OCI-LY7 (cell line): ENCODE measurements around the gene SCT. TPM values are rescaled to one million over a fixed set of nuclear protein-coding genes. Genes with fewer than 3 reads are reported as not detected.

Source experiments
- BruUV-seq: library from RNA; stranded (reverse); fragments of 400-500 nt; replicated peaks from 2 replicates; lab custom pipeline; 2021; lab: Mats Ljungman, UMichigan
- CTCF ChIA-PET: fragments of 300-600 bp; sonication (Branson Sonifier 250); formaldehyde crosslinking; loops from one replicate; lab custom pipeline; 2022; ENCODE audit warnings: antibody characterized with exemption; ENCODE audit not compliant: unreplicated experiment; lab: Charles Lee
- POLR2A ChIA-PET: fragments of 300-600 bp; sonication (Branson Sonifier 250); formaldehyde crosslinking; loops from one replicate; lab custom pipeline; 2022; ENCODE audit warnings: antibody characterized with exemption; lab: Charles Lee
- DNase-seq: peaks from one replicate; pipeline ENCODE4 v3.0.0-alpha.2; 2015; ENCODE audit warnings: low spot score
- H2AFZ ChIP-seq: fragments of 200-600 bp; sonication (generic), shearing (Covaris generic); 2 replicates; pipeline ENCODE4 v1.6.1; 2014; ENCODE audit warnings: mild to moderate bottlenecking, antibody characterized with exemption, low read length, moderate library complexity
- H3K27ac ChIP-seq: fragments of 200-600 bp; sonication (generic); 2 replicates; pipeline ENCODE4 v1.5.1; 2014; ENCODE audit warnings: mixed run types, low read depth, mild to moderate bottlenecking, moderate library complexity, low read length, inconsistent platforms; ENCODE audit not compliant: poor library complexity, severe bottlenecking
- H3K36me3 ChIP-seq: fragments of 200-600 bp; sonication (generic); 2 replicates; pipeline ENCODE4 v1.6.1; 2014; ENCODE audit warnings: mild to moderate bottlenecking, antibody characterized with exemption, low read length, moderate library complexity, mixed read lengths; ENCODE audit not compliant: insufficient read depth
- H3K4me1 ChIP-seq: fragments of 200-600 bp; sonication (generic); 2 replicates; pipeline ENCODE4 v1.5.1; 2014; ENCODE audit warnings: mild to moderate bottlenecking, low read length; ENCODE audit not compliant: insufficient read depth, poor library complexity, severe bottlenecking
- H3K4me2 ChIP-seq: fragments of 200-600 bp; sonication (generic); 2 replicates; pipeline ENCODE4 v1.6.1; 2014; ENCODE audit warnings: mild to moderate bottlenecking, low read length
- H3K4me3 ChIP-seq: fragments of 200-600 bp; sonication (generic); 2 replicates; pipeline ENCODE4 v1.5.1; 2014; ENCODE audit warnings: mild to moderate bottlenecking, low read depth, low read length; ENCODE audit not compliant: poor library complexity, severe bottlenecking
- H3K79me2 ChIP-seq: fragments of 200-600 bp; sonication (generic); 2 replicates; pipeline ENCODE4 v1.6.1; 2016; ENCODE audit warnings: low read depth, mild to moderate bottlenecking, low read length, moderate library complexity, mixed read lengths; ENCODE audit not compliant: insufficient read depth
- H3K9me2 ChIP-seq: fragments of 200-600 bp; sonication (generic); 2 replicates; pipeline ENCODE4 v1.6.1; 2016; ENCODE audit warnings: mild to moderate bottlenecking, low read length, mixed read lengths; ENCODE audit not compliant: insufficient read depth
- H3K9me3 ChIP-seq: fragments of 200-600 bp; sonication (generic); 2 replicates; pipeline ENCODE4 v1.6.1; 2014; ENCODE audit warnings: mild to moderate bottlenecking, mixed run types, low read length, mixed read lengths
- H4K20me1 ChIP-seq: fragments of 200-600 bp; sonication (generic); 2 replicates; pipeline ENCODE4 v1.6.1; 2014; ENCODE audit warnings: mild to moderate bottlenecking, antibody characterized with exemption, low read length, moderate library complexity, mixed read lengths; ENCODE audit not compliant: insufficient read depth
- EZH2phosphoT487 ChIP-seq: fragments of 200-600 bp; sonication (generic); IDR thresholded peaks from 2 replicates; pipeline ENCODE4 v1.6.1; 2018; ENCODE audit warnings: low read depth, borderline replicate concordance, mild to moderate bottlenecking, mixed run types, antibody characterized with exemption, low read length, moderate library complexity, mixed read lengths
- intact Hi-C: fragments of 100-400 bp; cut with micrococcal nuclease; formaldehyde crosslinking; loops from one replicate; pipeline ENCODE4 v1.10.0; 2022; ENCODE audit not compliant: unreplicated experiment
- total RNA-seq, 2 experiments: library from RNA; depleted of rRNA in 1 of 2; stranded (reverse); fragments of >200 nt in 1 of 2; shearing (Covaris generic) in 1 of 2; gene quantifications; 2 replicates each; pipeline ENCODE4 v1.2.3, GENCODE V29; 2014 to 2022
- TF ChIP-seq, protein P1 (sequence below): fragments of 200-600 bp; sonication (generic); conservative IDR thresholded peaks from 2 replicates; pipeline ENCODE4 v1.5.1; 2014; ENCODE audit warnings: mild to moderate bottlenecking, antibody characterized with exemption, low read length, moderate library complexity, mixed read lengths

The SCT gene
- total RNA-seq, 2 experiments from 2014 or later: not detected

DNA sequence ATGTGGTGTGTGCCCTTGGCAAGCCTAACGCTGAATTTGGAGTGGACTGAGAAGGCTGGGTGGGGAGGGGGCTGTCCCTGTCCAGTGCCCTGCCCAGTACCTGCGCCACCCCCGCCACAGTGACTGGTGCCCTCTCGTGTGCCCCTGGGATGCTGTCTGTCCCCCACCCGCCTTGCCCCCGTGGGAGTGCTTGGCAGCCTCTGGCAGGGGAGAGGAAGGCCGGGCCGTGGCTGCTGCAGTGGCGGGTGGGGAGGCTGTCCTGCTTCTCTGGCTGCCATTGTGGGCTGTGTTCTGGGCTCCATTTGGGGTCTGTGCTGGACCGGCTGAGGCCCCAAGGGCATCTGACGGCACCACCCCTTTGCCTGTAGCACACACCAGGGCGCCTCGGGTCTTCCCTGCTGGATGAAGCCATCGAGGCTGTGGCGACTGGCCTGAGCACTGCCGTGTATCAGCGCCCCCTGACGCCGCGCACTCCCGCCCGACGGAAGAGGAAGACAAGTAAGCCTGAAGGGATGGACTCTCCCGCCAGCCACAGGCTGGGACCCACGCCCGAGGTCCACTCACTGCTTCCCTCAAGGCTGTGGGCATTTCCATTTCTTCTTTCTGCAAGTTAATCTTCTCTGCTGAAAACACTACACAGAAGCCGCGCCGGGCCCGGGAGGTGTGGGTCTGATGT, 28.8 kb downstream of the SCT start:
- Histone ChIP-seq H2AFZ (no peak overlapping the region), H3K9me2 (no peaks in the 10 kb centered on the region), H4K20me1 (no peaks in the 10 kb centered on the region), H3K9me3 (no peaks in the 10 kb centered on the region), H3K4me3 (no peak overlapping the region), H3K27ac (no peak overlapping the region), H3K79me2 (no peaks in the 10 kb centered on the region), H3K36me3 (peaks cover 90% of the 10 kb centered on the region), H3K4me1 (no peaks in the 10 kb centered on the region), H3K4me2 (no peak overlapping the region)
- no peak for DNase-seq
- ChIA-PET POLR2A (no interaction called here), CTCF (no interaction called here)
- intact Hi-C loops: no loop called here
- BruUV-seq: no TSS peak
- TF ChIP-seq EZH2phosphoT487: no peak
- TF ChIP-seq, protein P1, sequence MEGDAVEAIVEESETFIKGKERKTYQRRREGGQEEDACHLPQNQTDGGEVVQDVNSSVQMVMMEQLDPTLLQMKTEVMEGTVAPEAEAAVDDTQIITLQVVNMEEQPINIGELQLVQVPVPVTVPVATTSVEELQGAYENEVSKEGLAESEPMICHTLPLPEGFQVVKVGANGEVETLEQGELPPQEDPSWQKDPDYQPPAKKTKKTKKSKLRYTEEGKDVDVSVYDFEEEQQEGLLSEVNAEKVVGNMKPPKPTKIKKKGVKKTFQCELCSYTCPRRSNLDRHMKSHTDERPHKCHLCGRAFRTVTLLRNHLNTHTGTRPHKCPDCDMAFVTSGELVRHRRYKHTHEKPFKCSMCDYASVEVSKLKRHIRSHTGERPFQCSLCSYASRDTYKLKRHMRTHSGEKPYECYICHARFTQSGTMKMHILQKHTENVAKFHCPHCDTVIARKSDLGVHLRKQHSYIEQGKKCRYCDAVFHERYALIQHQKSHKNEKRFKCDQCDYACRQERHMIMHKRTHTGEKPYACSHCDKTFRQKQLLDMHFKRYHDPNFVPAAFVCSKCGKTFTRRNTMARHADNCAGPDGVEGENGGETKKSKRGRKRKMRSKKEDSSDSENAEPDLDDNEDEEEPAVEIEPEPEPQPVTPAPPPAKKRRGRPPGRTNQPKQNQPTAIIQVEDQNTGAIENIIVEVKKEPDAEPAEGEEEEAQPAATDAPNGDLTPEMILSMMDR: no peak

DNA sequence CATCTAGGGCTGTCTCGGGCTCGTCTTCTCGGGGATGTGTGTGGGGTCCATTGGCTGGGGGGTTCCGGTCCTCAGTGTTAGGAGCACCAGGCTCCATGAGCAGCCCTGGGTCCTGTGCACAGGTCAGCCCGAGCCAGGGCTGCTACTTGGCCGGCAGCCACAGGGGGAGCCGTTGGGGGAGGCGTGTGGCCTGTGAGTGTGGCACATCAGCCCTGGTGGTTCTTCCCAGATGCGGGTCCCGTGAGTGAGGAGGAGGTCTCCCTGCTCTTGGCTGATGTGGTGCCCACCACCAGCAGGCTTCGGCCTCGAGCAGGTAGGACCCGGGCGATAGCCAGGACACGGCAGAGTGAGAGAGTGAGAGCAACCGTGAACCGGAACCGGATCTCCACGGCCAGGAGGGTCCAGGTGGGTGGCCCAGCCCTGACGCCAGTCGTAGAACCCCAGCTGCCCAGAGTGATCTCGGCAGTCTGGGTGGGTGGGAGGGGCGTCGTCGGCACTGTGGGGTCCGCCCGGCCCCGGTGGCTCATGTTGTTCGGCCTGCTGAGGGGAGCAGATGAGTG, 29.7 kb downstream of the SCT start:
- no peaks in the 10 kb centered on the region for H4K20me1 ChIP-seq
- intact Hi-C loops: no loop called here
- H3K9me2 ChIP-seq: no peaks in the 10 kb centered on the region
- no peak for DNase-seq
- H2AFZ ChIP-seq: no peak overlapping the region
- no peaks in the 10 kb centered on the region for H3K9me3 ChIP-seq
- no peak overlapping the region for H3K27ac ChIP-seq
- BruUV-seq: no TSS peak
- ChIA-PET POLR2A (no interaction called here), CTCF (no interaction called here)
- peaks cover 90% of the 10 kb centered on the region for H3K36me3 ChIP-seq
- H3K4me2 ChIP-seq: no peak overlapping the region
- no peaks in the 10 kb centered on the region for H3K79me2 ChIP-seq
- H3K4me3 ChIP-seq: no peak overlapping the region
- TF ChIP-seq EZH2phosphoT487: no peak
- TF ChIP-seq, protein P1: peak; percentile 48
- no peaks in the 10 kb centered on the region for H3K4me1 ChIP-seq

DNA sequence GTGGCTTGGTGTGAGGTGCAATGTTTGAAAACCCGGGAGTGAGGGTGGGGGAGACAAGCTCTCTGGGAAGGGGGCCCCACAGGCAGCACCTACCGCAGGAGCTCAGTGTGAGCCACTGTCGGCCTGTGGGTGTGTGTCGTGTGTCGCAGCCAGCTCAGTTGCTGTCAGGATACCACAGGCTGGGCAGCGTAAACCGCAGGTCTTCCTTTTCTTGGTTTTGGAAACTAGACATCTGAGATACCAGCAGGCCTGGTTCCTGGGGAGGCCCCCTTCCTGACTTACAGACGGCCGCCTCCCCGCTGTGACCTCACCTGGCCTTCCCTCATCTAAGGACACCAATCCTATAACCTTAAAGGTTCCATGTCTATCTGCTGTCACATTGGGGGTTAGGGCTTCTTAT, 30.6 kb downstream of the SCT start:
- no peaks in the 10 kb centered on the region for H3K4me1 ChIP-seq
- H3K79me2 ChIP-seq: no peaks in the 10 kb centered on the region
- ChIA-PET CTCF (no interaction called here), POLR2A (no interaction called here)
- H3K9me3 ChIP-seq: no peaks in the 10 kb centered on the region
- no peak overlapping the region for H3K4me3 ChIP-seq
- no peak for TF ChIP-seq EZH2phosphoT487
- TF ChIP-seq, protein P1: no peak
- peaks cover 87% of the 10 kb centered on the region for H3K36me3 ChIP-seq
- no peak overlapping the region for H3K4me2 ChIP-seq
- BruUV-seq: no TSS peak
- intact Hi-C loops: no loop called here
- H3K9me2 ChIP-seq: no peaks in the 10 kb centered on the region
- H4K20me1 ChIP-seq: no peaks in the 10 kb centered on the region
- H3K27ac ChIP-seq: no peak overlapping the region
- no peak overlapping the region for H2AFZ ChIP-seq
- DNase-seq: no peak
